Glutamatergic neuron (in vitro differentiated cells): ENCODE results near the gene SHC4. TPM values are rescaled to one million over a fixed set of nuclear protein-coding genes. Genes with fewer than 3 reads are reported as not detected.
"Not testable (repeated sequence)": the region's sequence is repeated elsewhere in the genome, so short reads cannot be mapped to it uniquely, and the experiment has no call there.

Experiments used
- DNase-seq: peaks from one replicate; pipeline ENCODE4 v3.0.0; 2022
- H3K27ac Mint-ChIP-seq: one replicate; pipeline ENCODE4 v1.8.0; 2020; ENCODE audit warnings: mild to moderate bottlenecking, mixed read lengths, inconsistent platforms; ENCODE audit not compliant: unreplicated experiment
- H3K27me3 Mint-ChIP-seq: one replicate; pipeline ENCODE4 v1.8.0; 2020; ENCODE audit warnings: mild to moderate bottlenecking, moderate library complexity, mixed read lengths, inconsistent platforms; ENCODE audit not compliant: unreplicated experiment
- H3K36me3 Mint-ChIP-seq: one replicate; pipeline ENCODE4 v1.8.0; 2020; ENCODE audit warnings: mild to moderate bottlenecking, mixed read lengths, inconsistent platforms; ENCODE audit not compliant: unreplicated experiment
- H3K4me1 Mint-ChIP-seq: one replicate; pipeline ENCODE4 v1.8.0; 2020; ENCODE audit warnings: mild to moderate bottlenecking, low read depth, mixed read lengths, inconsistent platforms; ENCODE audit not compliant: unreplicated experiment
- H3K4me3 Mint-ChIP-seq: one replicate; pipeline ENCODE4 v1.8.0; 2020; ENCODE audit warnings: mild to moderate bottlenecking, mixed read lengths, inconsistent platforms; ENCODE audit not compliant: unreplicated experiment
- H3K9me3 Mint-ChIP-seq: one replicate; pipeline ENCODE4 v1.8.0; 2020; ENCODE audit warnings: mild to moderate bottlenecking, moderate library complexity, mixed read lengths, inconsistent platforms; ENCODE audit not compliant: unreplicated experiment
- total RNA-seq: library from RNA; stranded (reverse); fragmentation: NEBNext Ultra II Directional; extraction: Animal tissue kit (Norgen Biotek cat#: 25700); gene quantifications from one replicate; pipeline ENCODE4 v1.2.1, GENCODE V29; 2021; ENCODE audit not compliant: unreplicated experiment
- TF ChIP-seq, protein P1 (sequence below): fragments of 200-600 bp; sonication (generic); IDR thresholded peaks from one replicate; pipeline ENCODE4 v1.5.0; 2021; ENCODE audit not compliant: partially characterized antibody, unreplicated experiment

The SHC4 gene
- total RNA-seq, 1 donor from 2014 or later: 4.4 TPM

DNA sequence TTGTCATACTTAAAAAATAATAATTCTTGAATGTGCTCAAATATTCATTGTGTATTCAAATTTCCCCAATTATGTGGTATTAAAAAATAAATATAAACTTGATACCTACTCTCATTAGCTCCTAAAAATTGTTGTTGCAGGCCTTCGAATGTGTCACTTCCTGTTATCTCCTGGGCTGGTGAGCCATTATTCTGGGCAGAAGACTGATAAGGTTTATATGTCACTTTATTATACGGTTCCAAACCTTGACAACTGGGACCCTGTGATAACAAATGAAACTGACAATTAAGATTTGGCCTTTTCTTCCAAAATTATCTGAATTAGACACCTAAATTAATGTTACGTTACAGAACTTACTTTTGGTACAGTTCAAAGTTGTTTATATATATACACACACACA is 167.8 kb downstream of the SHC4 start:
- peaks cover 27% of the 10 kb centered on the region for H3K4me1 Mint-ChIP-seq
- peaks cover 7% of the 10 kb centered on the region for H3K9me3 Mint-ChIP-seq
- TF ChIP-seq, protein P1, sequence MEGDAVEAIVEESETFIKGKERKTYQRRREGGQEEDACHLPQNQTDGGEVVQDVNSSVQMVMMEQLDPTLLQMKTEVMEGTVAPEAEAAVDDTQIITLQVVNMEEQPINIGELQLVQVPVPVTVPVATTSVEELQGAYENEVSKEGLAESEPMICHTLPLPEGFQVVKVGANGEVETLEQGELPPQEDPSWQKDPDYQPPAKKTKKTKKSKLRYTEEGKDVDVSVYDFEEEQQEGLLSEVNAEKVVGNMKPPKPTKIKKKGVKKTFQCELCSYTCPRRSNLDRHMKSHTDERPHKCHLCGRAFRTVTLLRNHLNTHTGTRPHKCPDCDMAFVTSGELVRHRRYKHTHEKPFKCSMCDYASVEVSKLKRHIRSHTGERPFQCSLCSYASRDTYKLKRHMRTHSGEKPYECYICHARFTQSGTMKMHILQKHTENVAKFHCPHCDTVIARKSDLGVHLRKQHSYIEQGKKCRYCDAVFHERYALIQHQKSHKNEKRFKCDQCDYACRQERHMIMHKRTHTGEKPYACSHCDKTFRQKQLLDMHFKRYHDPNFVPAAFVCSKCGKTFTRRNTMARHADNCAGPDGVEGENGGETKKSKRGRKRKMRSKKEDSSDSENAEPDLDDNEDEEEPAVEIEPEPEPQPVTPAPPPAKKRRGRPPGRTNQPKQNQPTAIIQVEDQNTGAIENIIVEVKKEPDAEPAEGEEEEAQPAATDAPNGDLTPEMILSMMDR: no peak
- H3K36me3 Mint-ChIP-seq: no peaks in the 10 kb centered on the region
- no peak overlapping the region for H3K27ac Mint-ChIP-seq
- H3K4me3 Mint-ChIP-seq: no peak overlapping the region
- DNase-seq: no peak
- H3K27me3 Mint-ChIP-seq: peaks cover 4% of the 10 kb centered on the region

DNA sequence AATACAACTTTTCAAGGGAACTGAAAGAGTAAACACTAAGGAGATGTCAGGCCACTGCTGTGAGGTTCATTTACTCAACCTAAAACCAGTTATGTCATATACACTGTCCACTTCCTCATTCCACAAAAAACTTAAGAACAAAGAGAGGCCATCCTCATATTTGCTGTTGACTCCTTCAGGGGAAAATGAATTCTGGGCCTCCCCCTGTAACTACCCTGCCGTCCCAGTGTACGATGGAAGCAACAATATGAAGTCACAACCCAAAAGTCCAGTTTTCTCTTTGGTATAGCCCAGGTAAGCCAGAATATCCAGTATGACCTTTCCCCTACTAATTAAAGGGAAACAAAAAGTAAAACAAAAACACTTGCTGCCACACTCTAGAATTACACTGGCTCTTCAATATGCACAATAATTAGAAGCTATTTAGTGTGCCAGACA is 169.0 kb downstream of the SHC4 start:
- Mint-ChIP-seq H3K36me3 (no peaks in the 10 kb centered on the region), H3K9me3 (peaks cover 7% of the 10 kb centered on the region), H3K4me3 (no peak overlapping the region), H3K27ac (no peak overlapping the region), H3K27me3 (peaks cover 4% of the 10 kb centered on the region), H3K4me1 (peaks cover 18% of the 10 kb centered on the region)
- no peak for DNase-seq
- TF ChIP-seq, protein P1: no peak

DNA sequence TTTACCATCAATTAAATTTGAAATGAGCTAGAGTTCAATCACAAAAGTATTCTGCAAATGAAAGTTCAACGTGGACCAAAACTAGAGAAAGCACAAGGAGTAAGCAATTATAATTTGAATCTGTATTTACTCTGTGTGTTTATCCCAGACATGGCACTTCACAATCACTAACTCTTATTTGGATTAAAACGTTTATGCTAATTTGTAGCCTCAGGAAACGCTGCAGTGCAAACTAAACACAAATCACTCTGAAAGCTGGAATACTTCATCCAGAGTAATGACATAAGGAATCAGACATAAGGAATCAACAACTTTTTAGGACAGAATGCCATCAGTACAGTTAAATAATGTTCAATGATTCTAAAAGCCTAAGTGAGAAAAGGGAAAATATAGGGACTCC is 171.3 kb downstream of the SHC4 start:
- H3K36me3 Mint-ChIP-seq: no peaks in the 10 kb centered on the region
- TF ChIP-seq, protein P1: no peak
- H3K27me3 Mint-ChIP-seq: no peaks in the 10 kb centered on the region
- no peak overlapping the region for H3K4me3 Mint-ChIP-seq
- peaks cover 3% of the 10 kb centered on the region for H3K4me1 Mint-ChIP-seq
- DNase-seq: no peak
- H3K27ac Mint-ChIP-seq: no peak overlapping the region
- no peaks in the 10 kb centered on the region for H3K9me3 Mint-ChIP-seq

DNA sequence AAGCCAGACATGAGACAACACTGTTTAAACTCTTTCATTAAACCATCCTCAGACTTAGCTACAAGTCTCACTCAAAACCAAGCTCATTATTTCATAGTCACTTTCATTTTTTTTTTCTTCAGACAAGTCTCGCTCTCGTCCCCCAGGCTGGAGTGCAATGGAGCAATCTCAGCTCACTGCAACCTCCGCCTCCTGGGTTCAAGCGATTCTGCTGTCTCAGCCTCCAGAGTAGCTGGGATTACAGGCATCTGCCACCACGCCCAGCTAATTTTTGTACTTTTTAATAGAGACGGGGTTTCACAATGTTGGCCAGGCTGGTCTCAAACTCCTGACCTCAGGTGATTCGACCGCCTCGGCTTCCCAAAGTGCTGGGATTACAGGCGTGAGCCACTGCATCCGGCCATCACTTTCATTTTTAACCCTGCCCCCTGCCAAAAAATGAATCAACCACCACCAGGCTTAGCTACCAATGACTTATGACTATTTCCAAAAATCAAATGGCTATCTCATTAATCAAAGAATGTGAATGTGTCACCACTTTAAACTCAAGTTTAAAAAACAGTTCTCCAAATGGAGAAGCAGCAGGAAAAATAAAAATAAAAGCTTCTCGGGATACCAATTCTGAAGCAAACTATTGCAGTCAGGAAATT is 173.1 kb downstream of the SHC4 start:
- not testable (repeated sequence) for H3K9me3 Mint-ChIP-seq, H3K27me3 Mint-ChIP-seq, DNase-seq, H3K4me3 Mint-ChIP-seq, H3K27ac Mint-ChIP-seq, H3K36me3 Mint-ChIP-seq, H3K4me1 Mint-ChIP-seq

GRCh38 chr15:48785712-48786111 is 178.0 kb downstream of the SHC4 start:
- no peak overlapping the region for H3K27ac Mint-ChIP-seq
- H3K9me3 Mint-ChIP-seq: no peaks in the 10 kb centered on the region
- no peaks in the 10 kb centered on the region for H3K36me3 Mint-ChIP-seq
- no peak for DNase-seq
- no peaks in the 10 kb centered on the region for H3K4me1 Mint-ChIP-seq
- no peaks in the 10 kb centered on the region for H3K27me3 Mint-ChIP-seq
- TF ChIP-seq, protein P1: no peak
- H3K4me3 Mint-ChIP-seq: no peak overlapping the region
